ENCODE data around the gene TLK1. TPM values are rescaled to one million over a fixed set of nuclear protein-coding genes. Genes with fewer than 3 reads are reported as not detected.

TLK1 gene
- total and polyA plus RNA-seq, 2 donors (not counting 3 experiments of a cell fraction or from before 2014, with no cell fraction given): 5.8 to 62.7 TPM

- no peak for FAIRE-seq
- no peaks in the 10 kb centered on the region for H3K9me1 ChIP-seq (replicated peaks; ENCODE audit: control insufficient read depth, extremely low read depth, insufficient read depth, low read length)
- DNase-seq (ENCODE audit: low read depth, low spot score): no peak
- peaks cover 6% of the 10 kb centered on the region for H3K79me2 ChIP-seq (ENCODE audit: control insufficient read depth, insufficient read depth, low read length)
- no peaks in the 10 kb centered on the region for H3K9me3 ChIP-seq (replicated peaks; ENCODE audit: control insufficient read depth, insufficient read depth, low read length)
- H2AFZ ChIP-seq (ENCODE audit: low read depth, low read length): no peak overlapping the region
- no peak overlapping the region for H3K27ac ChIP-seq (ENCODE audit: insufficient read depth, low read depth, low read length)
- no TSS peak for BruUV-seq (replicated peaks)
- H3K27me3 ChIP-seq (ENCODE audit: control insufficient read depth in 2 of 2, insufficient read depth in 2 of 2, low read length in 2 of 2): no peaks in the 10 kb centered on the region
- ChIA-PET CTCF (no interaction called here), POLR2A (no interaction called here)
- H3K4me2 ChIP-seq (ENCODE audit: insufficient read depth, low read length): no peak overlapping the region
- intact Hi-C loops (cut with micrococcal nuclease): no loop called here
- dilution Hi-C loops (cut with MboI; ENCODE audit: extremely low pct_ligation_motif_present, low sequenced_read_pairs): no loop called here
- TF ChIP-seq EZH2 (IDR thresholded peaks at IDR 0.05; ENCODE audit: borderline replicate concordance, low read depth, low read length, severe bottlenecking) (no peak), JUN (IDR thresholded peaks at IDR 0.05; ENCODE audit: borderline replicate concordance, insufficient read depth, insufficient read length, low read depth) (no peak), POLR2AphosphoS5 (IDR thresholded peaks at IDR 0.05; ENCODE audit: insufficient read depth, low read depth, low read length) (no peak), CTCF (IDR thresholded peaks at IDR 0.05; ENCODE audit: extremely low read depth in 1 of 2, insufficient read depth in 1 of 2, low read depth in 1 of 2, low read length in 2 of 2) (no peak), GATA2 (IDR thresholded peaks at IDR 0.05; ENCODE audit: insufficient read depth, insufficient read length, low read depth, low read length) (no peak), MAX (IDR thresholded peaks at IDR 0.05; ENCODE audit: insufficient read depth, insufficient read length) (no peak), FOS (IDR thresholded peaks at IDR 0.05; ENCODE audit: borderline replicate concordance, insufficient read depth, low read length) (no peak), POLR2A (IDR thresholded peaks at IDR 0.05; ENCODE audit: low read depth, low read length) (no peak), MYC (IDR thresholded peaks at IDR 0.05; ENCODE audit: low read depth, low read length) (no peak)
- H3K4me3 ChIP-seq (replicated peaks in 1 of 3; ENCODE audit: insufficient read depth in 1 of 3, low read depth in 1 of 3, low read length in 3 of 3): no peak overlapping the region
- H3K36me3 ChIP-seq (ENCODE audit: control insufficient read depth in 2 of 2, extremely low read depth in 1 of 2, insufficient read depth in 2 of 2, low read length in 2 of 2): no peaks in the 10 kb centered on the region
- H3K4me1 ChIP-seq (ENCODE audit: control insufficient read depth, extremely low read depth, insufficient read depth, low read length): no peaks in the 10 kb centered on the region
- no peaks in the 10 kb centered on the region for H4K20me1 ChIP-seq (replicated peaks; ENCODE audit: control insufficient read depth, extremely low read depth, insufficient read depth, low read length)
- no peak overlapping the region for H3K9ac ChIP-seq (replicated peaks; ENCODE audit: extremely low read depth, insufficient read depth, low read length)
Observed at GRCh38 chr2:171066110-171066509, 94.6 kb downstream of the TLK1 start.

Measured in endothelial cell of umbilical vein (primary cell).